ENCODE results near the gene INAFM2. TPM values are rescaled to one million over a fixed set of nuclear protein-coding genes. Genes with fewer than 3 reads are reported as not detected.

The INAFM2 gene
- total and polyA plus RNA-seq, 9 of the 15 experiments (the other 6 are each of a cell fraction or from before 2014, with no cell fraction given): 11.8 to 43.1 (median 27.2) TPM

GRCh38 chr15:40307421-40308211 is 15.9 kb upstream of the INAFM2 start, which contains the start of gene PLCB2 (continued):
- TF ChIP-seq ATF1 (CRISPR knock-in tag; IDR thresholded peaks at IDR 0.05) (no peak), ATF1 (tag; IDR thresholded peaks at IDR 0.05) (no peak), SETDB1 (IDR thresholded peaks at IDR 0.05; ENCODE audit: low read length) (no peak), ATF4 (CRISPR knock-in tag; IDR thresholded peaks at IDR 0.05) (no peak), U2AF1 (optimal IDR thresholded peaks at IDR 0.05; ENCODE audit: low read depth, low read length) (no peak), EP400 (IDR thresholded peaks at IDR 0.05) (no peak), THRAP3 (IDR thresholded peaks at IDR 0.05; ENCODE audit: borderline replicate concordance) (no peak), NCOA2 (IDR thresholded peaks at IDR 0.05; ENCODE audit: partially characterized antibody in 2 of 2) (no peak), ZNF583 (CRISPR knock-in tag; IDR thresholded peaks at IDR 0.05) (no peak), SNRNP70 (optimal IDR thresholded peaks at IDR 0.05; ENCODE audit: low read depth, low read length) (no peak), ZNF589 (CRISPR knock-in tag; IDR thresholded peaks at IDR 0.05; ENCODE audit: low read depth) (0 out of 2 replicates have a peak, but pooled peaks have one; percentile 34), ESRRB (CRISPR knock-in tag; IDR thresholded peaks at IDR 0.05; ENCODE audit: borderline replicate concordance) (no peak), DMBX1 (CRISPR knock-in tag; IDR thresholded peaks at IDR 0.05; ENCODE audit: borderline replicate concordance) (no peak), ZNF668 (CRISPR knock-in tag; IDR thresholded peaks at IDR 0.05) (no peak), VEZF1 (CRISPR knock-in tag; IDR thresholded peaks at IDR 0.05) (peak; percentile 91), ZKSCAN1 (IDR thresholded peaks at IDR 0.05; ENCODE audit: low read depth, low read length) (no peak), ZNF324 (CRISPR knock-in tag; IDR thresholded peaks at IDR 0.05) (no peak), SOX6 (IDR thresholded peaks at IDR 0.05) (no peak), PCBP1 (IDR thresholded peaks at IDR 0.05; ENCODE audit: low read depth, low read length, poor library complexity, severe bottlenecking) (no peak), ZNF146 (CRISPR knock-in tag; IDR thresholded peaks at IDR 0.05; ENCODE audit: unreplicated experiment) (no peak), ZNF224 (CRISPR knock-in tag; IDR thresholded peaks at IDR 0.05) (no peak), PRPF4 (IDR thresholded peaks at IDR 0.05; ENCODE audit: insufficient read depth, low read depth, low read length, poor library complexity, severe bottlenecking) (no peak), GABPA (tag; conservative IDR thresholded peaks at IDR 0.05; ENCODE audit: low read depth) (peak; percentile 73), SRF (CRISPR knock-in tag; IDR thresholded peaks at IDR 0.05) (no peak), ATF7 (IDR thresholded peaks at IDR 0.05) (no peak), POLR2G (IDR thresholded peaks at IDR 0.05; ENCODE audit: low read depth, low read length) (peak; percentile 56)
- TF ChIP-seq, protein P1, sequence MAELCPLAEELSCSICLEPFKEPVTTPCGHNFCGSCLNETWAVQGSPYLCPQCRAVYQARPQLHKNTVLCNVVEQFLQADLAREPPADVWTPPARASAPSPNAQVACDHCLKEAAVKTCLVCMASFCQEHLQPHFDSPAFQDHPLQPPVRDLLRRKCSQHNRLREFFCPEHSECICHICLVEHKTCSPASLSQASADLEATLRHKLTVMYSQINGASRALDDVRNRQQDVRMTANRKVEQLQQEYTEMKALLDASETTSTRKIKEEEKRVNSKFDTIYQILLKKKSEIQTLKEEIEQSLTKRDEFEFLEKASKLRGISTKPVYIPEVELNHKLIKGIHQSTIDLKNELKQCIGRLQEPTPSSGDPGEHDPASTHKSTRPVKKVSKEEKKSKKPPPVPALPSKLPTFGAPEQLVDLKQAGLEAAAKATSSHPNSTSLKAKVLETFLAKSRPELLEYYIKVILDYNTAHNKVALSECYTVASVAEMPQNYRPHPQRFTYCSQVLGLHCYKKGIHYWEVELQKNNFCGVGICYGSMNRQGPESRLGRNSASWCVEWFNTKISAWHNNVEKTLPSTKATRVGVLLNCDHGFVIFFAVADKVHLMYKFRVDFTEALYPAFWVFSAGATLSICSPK (IDR thresholded peaks at IDR 0.05; ENCODE audit: borderline replicate concordance): no peak

Data from K562 (cell line).